Measurements from ENCODE around the gene RNF14.

Gene RNF14

DNA sequence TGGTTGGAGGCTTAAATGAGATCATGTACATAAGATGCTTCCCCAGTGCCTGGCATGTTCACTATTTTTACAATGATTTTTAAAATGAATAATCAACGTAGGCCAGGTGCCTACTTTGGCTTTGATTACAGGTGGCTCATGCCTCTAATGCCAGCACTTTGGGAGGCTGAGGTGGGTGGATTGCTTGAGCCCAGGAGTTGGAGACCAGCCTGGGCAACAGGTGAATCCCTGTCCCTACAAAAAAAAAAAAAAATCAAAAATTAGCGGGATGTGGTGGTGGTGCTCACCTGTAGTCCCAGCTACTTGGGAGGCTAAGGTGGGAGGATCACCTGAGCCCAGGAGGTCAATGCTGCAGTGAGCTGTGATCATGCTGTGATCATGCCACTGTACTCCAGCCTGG lies 20.1 kb upstream of the RNF14 start:
- DNase-seq: no peak

DNA sequence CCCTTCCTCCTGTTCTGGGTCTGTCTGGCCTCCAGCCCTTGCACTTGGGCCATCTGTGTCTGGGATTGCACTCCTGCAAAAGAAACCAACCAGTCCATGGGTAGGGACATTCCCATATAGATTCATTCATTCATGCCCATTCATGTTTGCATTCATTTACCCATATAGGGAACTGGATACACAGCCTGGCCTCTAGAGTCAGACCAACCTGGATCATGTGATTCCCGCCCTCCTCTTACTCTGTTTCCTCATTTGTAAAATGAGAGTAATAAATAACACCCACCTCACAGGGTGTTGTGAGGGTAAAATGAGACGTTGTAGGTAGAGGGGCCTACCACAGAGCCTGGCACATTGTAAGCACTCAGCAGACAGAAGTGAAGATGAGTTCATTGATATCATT lies 19.4 kb upstream of the RNF14 start:
- DNase-seq: no peak

DNA sequence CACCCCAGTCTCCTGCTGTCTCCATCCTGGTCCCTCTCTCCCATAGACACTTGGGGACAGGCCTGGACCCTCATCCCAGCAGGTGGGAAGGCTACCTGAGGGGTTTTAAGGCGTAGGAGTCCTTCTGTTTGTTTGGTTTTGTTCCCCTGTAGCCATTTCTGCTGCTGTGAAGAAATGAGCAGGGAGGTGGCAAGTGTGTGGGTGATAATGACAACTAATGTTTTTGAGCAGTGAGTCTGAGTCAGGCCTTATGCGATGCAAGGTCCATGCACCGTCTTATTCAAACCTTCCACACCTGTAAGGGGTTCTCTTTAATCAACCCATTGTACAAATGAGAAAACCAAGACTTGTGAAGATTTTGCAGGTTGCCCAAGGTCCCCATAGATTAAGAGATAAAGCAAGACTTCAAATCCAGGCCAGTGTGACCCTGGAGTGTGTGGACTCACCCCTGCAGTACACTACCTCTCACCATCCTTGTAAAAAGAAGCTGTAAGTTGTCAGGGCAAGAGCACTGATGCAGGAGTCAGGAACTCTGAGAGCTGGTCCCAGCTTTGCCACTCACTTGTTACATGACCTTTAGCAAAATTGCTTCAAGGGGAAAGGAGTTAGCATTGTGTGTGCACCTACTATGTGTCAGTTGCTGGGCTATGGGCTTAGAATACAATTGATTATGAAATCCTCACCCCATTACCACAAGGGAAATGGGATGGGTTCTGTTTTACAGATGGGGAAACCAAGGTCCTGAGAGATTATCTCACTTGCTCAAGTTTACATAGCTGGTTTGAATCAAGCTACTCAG lies 18.5 kb upstream of the RNF14 start:
- no peak for DNase-seq

GRCh38 chr5:141951332-141951781 lies 17.5 kb upstream of the RNF14 start:
- DNase-seq: peak; percentile 28 to 36

GRCh38 chr5:141952020-141952419 lies 16.9 kb upstream of the RNF14 start:
- DNase-seq: no peak

DNA sequence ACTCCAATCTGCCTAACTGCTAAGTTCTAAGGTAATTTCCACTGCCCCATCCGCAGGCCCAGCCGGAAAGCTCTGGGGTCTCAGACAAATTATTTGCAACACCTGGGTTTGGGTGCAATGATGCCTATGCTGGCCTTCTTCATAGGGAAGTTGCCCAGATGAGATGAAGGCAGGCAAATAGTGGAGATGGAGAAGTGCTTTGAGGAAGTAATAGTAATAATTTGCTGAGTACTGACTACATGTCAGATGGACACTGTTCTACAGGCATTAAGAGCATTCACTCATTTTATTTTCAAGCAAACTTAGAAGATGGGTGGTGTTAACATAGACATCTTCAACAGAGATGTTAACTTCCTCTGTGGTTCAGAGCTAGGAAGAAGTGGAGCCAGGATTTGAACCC lies 14.7 kb upstream of the RNF14 start:
- no peak for DNase-seq

- DNase-seq: no peak
Measured at GRCh38 chr5:141957367-141957996, 11.4 kb upstream of the RNF14 start.

- DNase-seq: peak; percentile 31 to 41
Measured at GRCh38 chr5:141958113-141958512, 10.8 kb upstream of the RNF14 start, which contains the start of gene PCDH12. PCDH12 (minus strand) TSS chr5:141958202; CDS start chr5:141957851, 351 bp downstream.

DNA sequence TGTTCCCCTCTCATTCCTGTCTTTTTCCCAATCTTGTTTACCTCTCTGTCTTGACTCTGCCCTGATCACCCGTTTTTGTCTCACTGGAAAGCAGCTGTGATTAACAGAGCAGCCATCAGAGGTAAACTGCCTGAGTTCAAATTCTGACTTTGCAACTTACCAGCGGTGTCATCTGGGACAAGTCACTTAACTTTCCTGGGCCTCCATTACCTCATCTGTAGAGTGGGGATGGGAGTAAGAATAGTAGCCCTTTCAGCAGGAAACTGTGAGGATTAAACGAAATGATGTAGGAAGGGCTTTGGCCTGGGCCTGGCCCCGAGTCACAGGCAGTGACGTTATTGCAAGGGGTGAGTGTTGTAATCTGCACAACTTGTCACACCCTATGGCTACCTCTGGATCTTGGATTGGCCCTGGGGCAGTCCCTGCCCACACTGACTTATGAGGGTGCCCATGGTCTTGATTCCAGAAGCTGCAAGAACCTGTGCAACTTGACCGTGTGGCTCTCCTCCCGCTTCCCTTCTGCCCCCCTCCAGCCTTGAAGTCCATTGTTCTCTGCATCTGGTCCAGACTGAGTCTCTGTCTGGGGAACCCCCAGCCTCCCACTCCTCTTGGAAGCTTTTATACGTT lies 10.2 kb upstream of the RNF14 start:
- peak; percentile 29 to 41 for DNase-seq

- peak; percentile 27 to 36 for DNase-seq
Measured at GRCh38 chr5:141960018-141960417, 8.9 kb upstream of the RNF14 start.

GRCh38 chr5:141960449-141961323 lies 8.2 kb upstream of the RNF14 start:
- DNase-seq: peak; percentile 92 to 95

DNA sequence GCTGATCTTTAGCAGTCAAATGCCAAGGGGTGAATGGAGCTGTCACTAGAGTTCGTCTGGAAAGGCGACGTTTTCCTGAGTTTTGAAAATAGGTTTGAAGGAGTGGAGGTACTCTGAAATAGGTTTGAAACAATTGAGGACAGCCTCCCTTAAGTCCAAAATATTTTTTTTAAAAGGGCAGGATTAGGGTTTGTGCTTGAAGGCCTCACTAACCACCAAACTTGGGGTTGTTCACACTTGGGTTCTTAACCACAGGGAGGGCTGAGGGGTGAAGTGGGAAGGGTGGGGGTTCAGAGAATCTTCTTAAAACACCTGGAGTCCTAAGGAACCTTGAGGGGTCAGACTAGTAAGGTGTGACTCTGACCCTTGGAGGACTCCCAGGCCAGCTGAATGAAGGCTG lies 7.4 kb upstream of the RNF14 start:
- DNase-seq: no peak

DNA sequence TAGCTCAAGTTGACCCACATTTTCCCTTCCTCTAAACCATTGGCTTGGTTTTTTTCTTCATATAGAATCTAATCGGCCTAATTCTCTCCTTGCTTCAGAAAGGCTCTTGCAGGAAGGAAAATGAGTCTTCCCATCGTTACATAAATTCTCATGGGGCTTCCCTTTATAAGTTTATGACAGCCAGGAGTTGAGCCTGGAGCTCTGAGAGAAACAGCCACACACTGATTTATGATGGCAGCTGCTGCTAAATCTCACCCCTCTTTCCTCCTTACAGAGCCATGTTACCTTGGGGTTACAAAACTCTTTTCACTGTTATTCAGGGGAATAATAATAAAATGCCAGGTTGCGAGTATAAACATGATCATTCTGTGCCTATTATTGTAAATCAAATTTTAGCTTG lies 5.2 kb upstream of the RNF14 start:
- no peak for DNase-seq

DNA sequence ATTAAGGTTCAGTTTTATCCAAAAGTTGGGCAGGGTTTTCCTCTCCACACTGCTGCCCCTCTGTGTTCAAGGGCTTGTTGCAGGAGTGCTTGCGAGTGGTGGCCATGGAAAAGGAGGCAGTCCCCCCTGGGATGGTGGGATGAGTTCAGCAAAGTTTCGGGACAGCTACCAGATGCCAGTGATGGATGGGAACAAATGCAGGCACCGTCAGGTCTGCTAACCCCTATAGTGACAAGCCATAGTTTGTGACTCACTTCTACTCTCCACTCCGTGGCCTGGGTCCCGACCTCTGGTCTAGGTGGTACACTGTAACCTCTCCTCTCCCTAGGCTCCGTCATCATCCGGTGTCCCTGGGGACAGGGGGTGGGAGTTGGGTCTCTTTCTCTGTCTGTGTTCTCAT lies 3.8 kb upstream of the RNF14 start:
- no peak for DNase-seq

DNA sequence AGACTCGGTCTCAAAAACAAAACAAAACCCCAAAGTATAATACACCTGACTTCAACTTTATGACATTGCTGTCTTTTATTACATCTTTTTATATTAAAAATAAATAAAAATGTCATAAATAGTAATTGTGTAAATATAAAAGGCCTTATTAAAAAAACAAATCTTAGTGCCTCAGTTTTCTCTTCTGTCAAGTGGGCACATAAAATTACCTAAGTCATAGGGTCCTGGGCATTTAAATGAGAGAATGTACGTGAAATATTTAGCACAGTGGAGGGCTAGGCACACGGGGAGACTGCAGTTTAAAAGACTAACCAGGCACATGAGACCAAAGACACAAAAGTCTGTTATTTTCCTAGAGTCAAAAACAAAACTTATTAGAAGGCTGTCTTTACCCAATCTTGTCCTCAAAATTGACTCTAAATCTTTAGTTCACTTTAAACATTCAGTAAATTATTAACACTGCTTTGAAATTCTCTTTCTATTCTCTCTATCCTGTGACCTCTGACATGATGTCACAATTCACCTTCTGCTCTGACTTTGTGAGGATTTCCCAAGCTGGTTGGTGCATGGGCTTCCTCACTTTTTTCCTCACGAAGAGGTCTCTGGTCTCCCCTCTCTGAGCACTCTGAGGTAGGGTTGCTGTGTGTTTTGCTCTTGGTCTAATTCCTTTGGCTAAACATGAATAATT lies 2.5 kb upstream of the RNF14 start:
- no peak for DNase-seq

DNA sequence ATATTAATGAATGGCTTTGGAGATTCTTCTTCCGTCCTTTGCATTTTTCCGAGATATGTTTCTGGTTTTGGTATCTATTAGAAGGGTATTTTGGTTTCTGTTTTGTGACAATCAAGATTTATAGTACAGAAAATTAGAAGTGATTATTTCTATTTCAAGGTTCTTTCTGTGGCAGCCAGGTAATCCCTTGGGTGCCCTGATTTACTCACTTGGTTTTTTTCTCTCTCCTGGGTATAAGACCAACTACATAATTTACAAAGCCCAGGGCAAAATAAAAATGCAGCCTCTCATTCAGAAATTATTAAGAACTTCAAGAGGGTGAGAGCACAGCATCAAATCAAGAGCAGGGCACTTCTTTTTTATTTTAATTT lies 2.0 kb upstream of the RNF14 start:
- DNase-seq: no peak

GRCh38 chr5:141969783-141970771 lies 1.2 kb downstream of the RNF14 start:
- DNase-seq: no peak

GRCh38 chr5:141973871-141974595 lies 5.1 kb downstream of the RNF14 start:
- DNase-seq: no peak

- no peak for DNase-seq
Measured at GRCh38 chr5:141976176-141976575, 7.3 kb downstream of the RNF14 start.

DNA sequence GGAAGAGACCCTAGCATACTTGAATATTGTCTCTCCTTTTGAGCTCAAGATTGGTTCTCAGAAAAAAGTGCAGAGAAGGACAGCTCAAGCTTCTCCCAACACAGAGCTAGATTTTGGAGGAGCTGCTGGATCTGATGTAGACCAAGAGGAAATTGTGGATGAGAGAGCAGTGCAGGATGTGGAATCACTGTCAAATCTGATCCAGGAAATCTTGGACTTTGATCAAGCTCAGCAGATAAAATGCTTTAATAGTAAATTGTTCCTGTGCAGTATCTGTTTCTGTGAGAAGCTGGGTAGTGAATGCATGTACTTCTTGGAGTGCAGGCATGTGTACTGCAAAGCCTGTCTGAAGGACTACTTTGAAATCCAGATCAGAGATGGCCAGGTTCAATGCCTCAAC lies 9.5 kb downstream of the RNF14 start:
- DNase-seq: no peak
